K562 (cell line): ENCODE results near the gene SMCO1. TPM values are rescaled to one million over a fixed set of nuclear protein-coding genes. Genes with fewer than 3 reads are reported as not detected.

Experiments used
- ATAC-seq: fragments of 200-7000 bp; cut with Tn5 transposase; 3 replicates; pipeline ENCODE4 v1.9.1; 2020; ENCODE audit warnings: moderate library complexity
- BruUV-seq: library from RNA; stranded (reverse); fragments of 400-500 nt; replicated peaks from 2 replicates; lab custom pipeline; 2021; lab: Mats Ljungman, UMichigan
- CTCF ChIA-PET: fragments of 300-600 bp; formaldehyde crosslinking; extraction: SDS; loops from one replicate; lab custom pipeline; 2021; ENCODE audit warnings: low intra/inter-chr PET ratio; lab: Yijun Ruan, JAX
- POLR2A ChIA-PET: fragments of 300-600, 350-650 bp; sonication (Branson Sonifier 250); formaldehyde crosslinking; extraction: SDS; loops from one replicate; lab custom pipeline; 2021; ENCODE audit warnings: antibody characterized with exemption, inconsistent platforms; lab: Yijun Ruan, JAX
- DNase-seq, 4 experiments: peaks; one replicate each; pipeline versions ENCODE4 v3.0.0 to v3.0.0-alpha.2; 2011 to 2018; ENCODE audit warnings: low spot score in 3 of 4, mixed read lengths in 3 of 4; ENCODE audit errors: extremely low read depth in 1 of 4
- FAIRE-seq: peaks from 2 replicates; lab custom pipeline; 2011; peaks lifted over from hg19 to GRCh38; lab: Jason Lieb, UNC
- H2AFZ ChIP-seq: 2 replicates; pipeline ENCODE4 v1.6.0; 2011; ENCODE audit warnings: low read depth, low read length, control low read depth, inconsistent platforms
- H3K27ac ChIP-seq: fragments of 200-600 bp; 3 replicates; pipeline ENCODE4 v1.8.0; 2011; ENCODE audit warnings: low read depth, mild to moderate bottlenecking, control low read depth, inconsistent platforms, low read length, moderate library complexity, mixed read lengths; ENCODE audit errors: extremely low read depth
- H3K27me3 ChIP-seq, 2 experiments: fragments of 300-600 bp in 1 of 2; 2 replicates in 1 of 2; 3 replicates in 1 of 2; pipeline versions ENCODE4 v1.6.0 to v1.8.0; 2011; ENCODE audit warnings: inconsistent platforms in 2 of 2, low read length in 2 of 2, mild to moderate bottlenecking in 1 of 2, mixed read lengths in 1 of 2, moderate library complexity in 1 of 2; ENCODE audit not compliant: control insufficient read depth in 2 of 2, insufficient read depth in 2 of 2
- H3K36me3 ChIP-seq: fragments of 300-600 bp; 3 replicates; pipeline ENCODE4 v1.8.0; 2011; ENCODE audit warnings: mild to moderate bottlenecking, low read length, inconsistent platforms; ENCODE audit not compliant: control insufficient read depth, insufficient read depth
- H3K4me1 ChIP-seq, 2 experiments: fragments of 200-600 bp in 1 of 2; replicated peaks in 1 of 2; 2 replicates in 1 of 2; 3 replicates in 1 of 2; pipeline versions ENCODE4 v1.5.1 to v1.8.0; 2011; ENCODE audit warnings: inconsistent platforms in 2 of 2, low read length in 2 of 2, mild to moderate bottlenecking in 1 of 2, mixed read lengths in 1 of 2, moderate library complexity in 1 of 2; ENCODE audit not compliant: control insufficient read depth in 2 of 2, insufficient read depth in 2 of 2
- H3K4me2 ChIP-seq: 2 replicates; pipeline ENCODE4 v1.6.1; 2011; ENCODE audit warnings: low read length, control low read depth, inconsistent platforms, mixed read lengths; ENCODE audit not compliant: insufficient read depth
- H3K4me3 ChIP-seq: fragments of 200-600 bp; sonication (generic), shearing (Covaris generic); 2 replicates; pipeline ENCODE4 v1.5.1; 2016; ENCODE audit warnings: control low read depth, inconsistent platforms
- H3K79me2 ChIP-seq: fragments of 200-600 bp; 3 replicates; pipeline ENCODE4 v1.8.0; 2011; ENCODE audit warnings: low read length, inconsistent platforms; ENCODE audit not compliant: control insufficient read depth, insufficient read depth
- H3K9ac ChIP-seq, 2 experiments: 2 replicates each; pipeline versions ENCODE4 v1.6.0 to v1.6.1; 2011; ENCODE audit warnings: low read depth in 2 of 2, low read length in 2 of 2, control low read depth in 1 of 2, inconsistent platforms in 1 of 2, mild to moderate bottlenecking in 1 of 2, mixed read lengths in 1 of 2; ENCODE audit not compliant: insufficient read depth in 1 of 2
- H3K9me1 ChIP-seq: one replicate; pipeline ENCODE4 v1.6.0; 2011; ENCODE audit warnings: inconsistent platforms, mild to moderate bottlenecking, low read length, moderate library complexity; ENCODE audit not compliant: control insufficient read depth, insufficient read depth
- H3K9me3 ChIP-seq: replicated peaks from 2 replicates; pipeline ENCODE4 v1.5.1; 2011; ENCODE audit warnings: low read depth, low read length, inconsistent platforms; ENCODE audit not compliant: control insufficient read depth, insufficient read depth
- H4K20me1 ChIP-seq: replicated peaks from 2 replicates; pipeline ENCODE4 v1.6.1; 2011; ENCODE audit warnings: low read length, inconsistent platforms, mixed read lengths; ENCODE audit not compliant: control insufficient read depth, insufficient read depth
- ARNT ChIP-seq, 2 experiments: fragments of 450-650 bp; IDR thresholded peaks; 2 replicates each; pipeline ENCODE4 v1.6.1; 2016; ENCODE audit warnings: mild to moderate bottlenecking in 1 of 2
- CEBPB ChIP-seq: fragments of 450-650 bp; IDR thresholded peaks from 2 replicates; pipeline ENCODE4 v1.6.1; 2016; ENCODE audit warnings: missing genetic modification characterization, missing compliant biosample characterization
- CEBPG ChIP-seq, 3 experiments: fragments of 200-800 bp in 1 of 3; sonication (Bioruptor generic) in 1 of 3; sonication (generic) in 1 of 3; formaldehyde crosslinking in 1 of 3; IDR thresholded peaks in 2 of 3; conservative IDR thresholded peaks in 1 of 3; 2 replicates each; pipeline versions ENCODE4 v1.6.1 to v1.8.0; 2016 to 2022; ENCODE audit warnings: missing compliant biosample characterization in 2 of 3, missing genetic modification characterization in 2 of 3, mild to moderate bottlenecking in 1 of 3, missing genetic modification reagents in 1 of 3
- HMG20B ChIP-seq: fragments of 250-450 bp; sonication (Bioruptor Pico); IDR thresholded peaks from 2 replicates; pipeline ENCODE4 v1.5.0; 2021; ENCODE audit warnings: mild to moderate bottlenecking
- NFXL1 ChIP-seq: fragments of 450-650 bp; formaldehyde crosslinking; IDR thresholded peaks from 2 replicates; pipeline ENCODE4 v1.4.0; 2021; ENCODE audit warnings: mild to moderate bottlenecking
- PHF8 ChIP-seq: fragments of 200-600 bp; sonication (generic); IDR thresholded peaks from 2 replicates; pipeline ENCODE4 v1.6.1; 2012; ENCODE audit warnings: mixed run types, mild to moderate bottlenecking, inconsistent platforms, low read length, moderate library complexity, borderline replicate concordance
- SNIP1 ChIP-seq: fragments of 450-650 bp; IDR thresholded peaks from 2 replicates; pipeline ENCODE4 v1.7.1; 2017; ENCODE audit warnings: low read depth, mild to moderate bottlenecking
- ZFPM2 ChIP-seq: fragments of 250-450 bp; sonication (Bioruptor Pico); IDR thresholded peaks from 2 replicates; pipeline ENCODE4 v1.5.1; 2022; ENCODE audit warnings: mild to moderate bottlenecking
- whole genome bisulfite sequencing: fragments of 100-300 bp; shearing (Covaris generic); methylation state at CpG from one replicate; pipeline ENCODE4 v1.1.6; 2016; ENCODE audit warnings: low coverage, mixed read lengths; ENCODE audit not compliant: insufficient coverage; ENCODE audit errors: missing lambda C conversion rate; 5-methylcytosine and 5-hydroxymethylcytosine counted together
- in situ Hi-C: fragments of 300-500 bp; cut with MboI; formaldehyde crosslinking; loops from 4 replicates; pipeline ENCODE4 v1.15.0; 2018; ENCODE audit warnings: inconsistent platforms, mixed read lengths
- intact Hi-C: fragments of 100-400 bp; cut with micrococcal nuclease; formaldehyde crosslinking; loops from 2 replicates; pipeline ENCODE4 v1.14.2; 2022
- polyA plus RNA-seq, 8 experiments: library from polyadenylated mRNA; depleted of rRNA in 4 of 8; stranded (reverse) in 5 of 8; unstranded in 3 of 8; fragments of >200 nt; fragmentation: Nextera tagmentation in 2 of 8; fragmentation: Illumina TruSeq in 1 of 8; extraction: Ambion mirVana in 2 of 8; extraction: Trizol in 1 of 8; gene quantifications; 2 replicates each; pipeline versions ENCODE4 v1.2.1 to v1.2.3, GENCODE V29; 2011 to 2014; ENCODE audit warnings: inconsistent platforms in 1 of 8, missing spikeins in 1 of 8
- total RNA-seq, 7 experiments: library from RNA; depleted of rRNA in 6 of 7; stranded (reverse); fragments of >200 nt in 6 of 7; fragmentation: Illumina TruSeq in 2 of 7; extraction: Trizol in 2 of 7; gene quantifications; 2 replicates each; pipeline versions ENCODE4 v1.2.1 to v1.2.3, GENCODE V29; 2011 to 2021; ENCODE audit warnings: low replicate concordance in 1 of 7
- TF ChIP-seq, protein P1 (sequence below): fragments of 250-450 bp; sonication (Bioruptor Pico); IDR thresholded peaks from 2 replicates; pipeline ENCODE4 v1.8.0; 2021; ENCODE audit warnings: moderate library complexity, mild to moderate bottlenecking, inconsistent platforms
- TF ChIP-seq, protein P2 (sequence below): fragments of 150-350 bp; conservative IDR thresholded peaks from 2 replicates; pipeline ENCODE4 v1.6.1; 2014; ENCODE audit warnings: low read length
- TF ChIP-seq, protein P3 (sequence below): fragments of 450-650 bp; formaldehyde crosslinking; IDR thresholded peaks from 2 replicates; pipeline ENCODE4 v1.4.0; 2022; ENCODE audit warnings: mild to moderate bottlenecking, moderate library complexity

Gene SMCO1
- total and polyA plus RNA-seq, 9 of the 15 experiments (the other 6 are each of a cell fraction or from before 2014, with no cell fraction given), result 0.05 to 0.35 (median 0.12) TPM; not detected in 5

DNA sequence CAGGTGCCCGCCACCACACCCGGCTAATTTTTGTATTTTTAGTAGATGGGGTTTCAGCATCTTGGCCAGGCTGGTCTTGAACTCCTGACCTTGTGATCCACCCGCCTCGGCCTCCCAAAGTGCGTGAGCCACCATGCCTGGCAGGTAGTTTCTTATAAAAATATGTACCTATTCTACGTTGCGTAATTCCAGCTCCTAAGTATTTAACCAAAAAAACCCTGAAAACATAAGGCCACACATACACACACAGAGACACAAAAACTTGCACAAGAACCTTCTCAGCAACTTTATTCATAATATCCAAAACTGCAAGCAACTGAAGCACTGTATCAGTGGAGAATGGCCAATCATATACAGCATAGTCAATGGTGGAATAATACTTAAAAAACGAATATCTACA is 16.8 kb downstream of the SMCO1 start:
- 82% methylated on average over 7 of the region's 8 CpGs for WGBS
- intact Hi-C loops (no loop called here), in situ Hi-C loops (no loop called here)
- Histone ChIP-seq H3K4me3 (no peak overlapping the region), H3K4me2 (peak overlapping the region; percentile 95; the same call in 1 of the 2 replicates), H3K9me3 (no peaks in the 10 kb centered on the region), H3K27me3 (no peaks in the 10 kb centered on the region), H3K4me1 (peaks cover 3 to 18% of the 10 kb centered on the region in 2 experiments; a peak in 4 of 5 replicates), H3K79me2 (peaks cover 99% of the 10 kb centered on the region), H3K27ac (no peak overlapping the region), H4K20me1 (peaks cover 21% of the 10 kb centered on the region; the same call in 1 of the 2 replicates), H3K36me3 (peaks cover 58% of the 10 kb centered on the region; the same call in 2 of the 3 replicates), H3K9me1 (no peaks in the 10 kb centered on the region), H2AFZ (no peak overlapping the region), H3K9ac (no peak overlapping the region)
- no peak for DNase-seq
- no peak for ATAC-seq
- POLR2A ChIA-PET, result interaction anchor here (1.2 to 1.4 kb wide), 2 partner anchors 9 to 11 kb away, joined by 5 to 6 read pairs; no protein-coding TSS in a partner anchor
- CTCF ChIA-PET, result no interaction called here
- no peak for TF ChIP-seq ARNT (IDR thresholded peaks at IDR 0.05)
- TF ChIP-seq, protein P1, sequence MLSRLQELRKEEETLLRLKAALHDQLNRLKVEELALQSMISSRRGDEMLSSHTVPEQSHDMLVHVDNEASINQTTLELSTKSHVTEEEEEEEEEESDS (CRISPR knock-in tag), result no peak
- no peak for TF ChIP-seq ZFPM2
- TF ChIP-seq, protein P2, sequence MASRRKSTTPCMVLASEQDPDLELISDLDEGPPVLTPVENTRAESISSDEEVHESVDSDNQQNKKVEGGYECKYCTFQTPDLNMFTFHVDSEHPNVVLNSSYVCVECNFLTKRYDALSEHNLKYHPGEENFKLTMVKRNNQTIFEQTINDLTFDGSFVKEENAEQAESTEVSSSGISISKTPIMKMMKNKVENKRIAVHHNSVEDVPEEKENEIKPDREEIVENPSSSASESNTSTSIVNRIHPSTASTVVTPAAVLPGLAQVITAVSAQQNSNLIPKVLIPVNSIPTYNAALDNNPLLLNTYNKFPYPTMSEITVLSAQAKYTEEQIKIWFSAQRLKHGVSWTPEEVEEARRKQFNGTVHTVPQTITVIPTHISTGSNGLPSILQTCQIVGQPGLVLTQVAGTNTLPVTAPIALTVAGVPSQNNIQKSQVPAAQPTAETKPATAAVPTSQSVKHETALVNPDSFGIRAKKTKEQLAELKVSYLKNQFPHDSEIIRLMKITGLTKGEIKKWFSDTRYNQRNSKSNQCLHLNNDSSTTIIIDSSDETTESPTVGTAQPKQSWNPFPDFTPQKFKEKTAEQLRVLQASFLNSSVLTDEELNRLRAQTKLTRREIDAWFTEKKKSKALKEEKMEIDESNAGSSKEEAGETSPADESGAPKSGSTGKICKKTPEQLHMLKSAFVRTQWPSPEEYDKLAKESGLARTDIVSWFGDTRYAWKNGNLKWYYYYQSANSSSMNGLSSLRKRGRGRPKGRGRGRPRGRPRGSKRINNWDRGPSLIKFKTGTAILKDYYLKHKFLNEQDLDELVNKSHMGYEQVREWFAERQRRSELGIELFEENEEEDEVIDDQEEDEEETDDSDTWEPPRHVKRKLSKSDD, result no peak
- no peak for TF ChIP-seq NFXL1 (CRISPR knock-in tag)
- TF ChIP-seq, protein P3, sequence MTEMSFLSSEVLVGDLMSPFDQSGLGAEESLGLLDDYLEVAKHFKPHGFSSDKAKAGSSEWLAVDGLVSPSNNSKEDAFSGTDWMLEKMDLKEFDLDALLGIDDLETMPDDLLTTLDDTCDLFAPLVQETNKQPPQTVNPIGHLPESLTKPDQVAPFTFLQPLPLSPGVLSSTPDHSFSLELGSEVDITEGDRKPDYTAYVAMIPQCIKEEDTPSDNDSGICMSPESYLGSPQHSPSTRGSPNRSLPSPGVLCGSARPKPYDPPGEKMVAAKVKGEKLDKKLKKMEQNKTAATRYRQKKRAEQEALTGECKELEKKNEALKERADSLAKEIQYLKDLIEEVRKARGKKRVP (CRISPR knock-in tag), result no peak
- TF ChIP-seq PHF8, result no peak
- TF ChIP-seq HMG20B (CRISPR knock-in tag), result no peak
- TF ChIP-seq CEBPB (tag), result peak; percentile 82
- TF ChIP-seq SNIP1, result no peak
- 0 out of 2 replicates have a peak, but pooled peaks have one; percentile 17 for TF ChIP-seq CEBPG (CRISPR knock-in tag; IDR thresholded peaks at IDR 0.05)
- peak in 1 of 2 experiments; percentile 67; a peak in 1 of 4 replicates for TF ChIP-seq CEBPG (tag; conservative IDR thresholded peaks at IDR 0.05 in 1 of 2, IDR thresholded peaks at IDR 0.05 in 1 of 2)
- no peak for FAIRE-seq
- BruUV-seq, result no TSS peak
